BJ (cell line): ENCODE results near the gene NOL12. TPM values are rescaled to one million over a fixed set of nuclear protein-coding genes. Genes with fewer than 3 reads are reported as not detected.

Source experiments
- CTCF ChIA-PET: fragments of 350-600 bp; formaldehyde crosslinking; extraction: SDS; loops from one replicate; lab custom pipeline; 2021; ENCODE audit warnings: antibody characterized with exemption, inconsistent platforms; lab: Yijun Ruan, JAX
- POLR2A ChIA-PET: fragments of 300-600 bp; sonication (Branson Sonifier 250); formaldehyde crosslinking; extraction: SDS; loops from one replicate; lab custom pipeline; 2021; ENCODE audit warnings: antibody characterized with exemption; lab: Charles Lee
- DNase-seq: peaks from one replicate; pipeline ENCODE4 v3.0.0-alpha.2; 2011; ENCODE audit warnings: low read depth
- H3K27me3 ChIP-seq: 2 replicates; pipeline ENCODE4 v1.6.0; 2011; ENCODE audit warnings: low read length; ENCODE audit not compliant: control insufficient read depth, insufficient read depth
- H3K36me3 ChIP-seq: 2 replicates; pipeline ENCODE4 v1.5.1; 2011; ENCODE audit warnings: low read length; ENCODE audit not compliant: control insufficient read depth, insufficient read depth
- H3K4me3 ChIP-seq: 2 replicates; pipeline ENCODE4 v1.5.1; 2011; ENCODE audit warnings: low read depth, mild to moderate bottlenecking, control low read depth, low read length
- CTCF ChIP-seq: IDR thresholded peaks from 2 replicates; pipeline ENCODE4 v1.5.1; 2011; ENCODE audit warnings: low read depth, mild to moderate bottlenecking, control low read depth, inconsistent platforms, low read length, moderate library complexity; ENCODE audit not compliant: insufficient read depth
- polyA plus RNA-seq: library from polyadenylated mRNA; depleted of rRNA; stranded (reverse); fragments of >200 nt; gene quantifications from 2 replicates; pipeline ENCODE4 v1.2.3, GENCODE V29; 2011

The NOL12 gene
- polyA plus RNA-seq, 1 experiment: 16.5 TPM

GRCh38 chr22:37657590-37658132, 28.5 kb upstream of the NOL12 start:
- no peak for TF ChIP-seq CTCF
- ChIA-PET POLR2A (interaction anchor here (0.8 to 1.8 kb wide), 3 partner anchors 18 to 38 kb away, joined by 4 to 16 read pairs (median 14); partner anchors contain the start of gene LGALS1), CTCF (interaction anchor here (0.9 to 9.5 kb wide), 7 partner anchors 9 to 204 kb away, joined by 3 to 133 read pairs (median 5); partner anchors contain the start of genes LGALS1 and NOL12)
- H3K27me3 ChIP-seq: no peaks in the 10 kb centered on the region
- DNase-seq: no peak
- H3K4me3 ChIP-seq: peak overlapping the region; percentile 46
- peaks cover 10% of the 10 kb centered on the region for H3K36me3 ChIP-seq

- peak within 1 kb of the TSS; percentile 72 for H3K4me3 ChIP-seq
- peaks cover 7% of the 10 kb centered on the region for H3K36me3 ChIP-seq
- peak; percentile 99 for DNase-seq
- CTCF ChIA-PET: interaction anchor here (0.6 to 9.5 kb wide), 12 partner anchors 10 to 203 kb away, joined by 3 to 133 read pairs (median 4); partner anchors contain the start of genes LGALS1 and NOL12
- POLR2A ChIA-PET: interaction anchor here (0.6 to 1.8 kb wide), 4 partner anchors 17 to 59 kb away, joined by 4 to 16 read pairs (median 12); partner anchors contain the start of gene LGALS1
- no peak for TF ChIP-seq CTCF
- no peaks in the 10 kb centered on the region for H3K27me3 ChIP-seq
These were observed 27.7 kb upstream of the NOL12 start, which contains the start of gene PDXP for GRCh38 chr22:37658133-37659065. TSS of gene PDXP (plus strand) at chr22:37658723. CDS start at chr22:37658783, 60 bp downstream.

GRCh38 chr22:37659066-37659896, 26.9 kb upstream of the NOL12 start:
- no peak for DNase-seq
- CTCF ChIA-PET: interaction anchor here (0.6 to 9.5 kb wide), 9 partner anchors 11 to 161 kb away, joined by 3 to 133 read pairs (median 3); partner anchors contain the start of gene NOL12
- no peak for TF ChIP-seq CTCF

GRCh38 chr22:37659897-37660708, 26.0 kb upstream of the NOL12 start:
- no peaks in the 10 kb centered on the region for H3K27me3 ChIP-seq
- no peak for DNase-seq
- POLR2A ChIA-PET: no interaction called here
- H3K36me3 ChIP-seq: no peaks in the 10 kb centered on the region; the same call in 1 of the 2 replicates
- H3K4me3 ChIP-seq: peak overlapping the region; percentile 72
- CTCF ChIA-PET: interaction anchor here (0.7 to 9.5 kb wide), 15 partner anchors 10 to 160 kb away, joined by 3 to 133 read pairs (median 6); partner anchors contain the start of genes LGALS1 and NOL12
- TF ChIP-seq CTCF: no peak

More at GRCh38 chr22:37659066-37659896, 26.9 kb upstream of the NOL12 start:
- Histone ChIP-seq H3K27me3 (no peaks in the 10 kb centered on the region), H3K36me3 (peaks cover 2% of the 10 kb centered on the region; the same call in 1 of the 2 replicates), H3K4me3 (peak overlapping the region; percentile 72)
- POLR2A ChIA-PET: no interaction called here
